BLaER1 (cell line): Measurements from ENCODE around the gene TRPV6.

Experiments used
- H3K27ac ChIP-seq: shearing (Covaris generic); formaldehyde crosslinking; 2 replicates; pipeline ENCODE4 v1.8.1; 2022
- H3K27me3 ChIP-seq: shearing (Covaris generic); formaldehyde crosslinking; 2 replicates; pipeline ENCODE4 v1.8.1; 2022
- H3K36me3 ChIP-seq: shearing (Covaris generic); formaldehyde crosslinking; 2 replicates; pipeline ENCODE4 v1.8.1; 2022
- H3K4me1 ChIP-seq: shearing (Covaris generic); formaldehyde crosslinking; 2 replicates; pipeline ENCODE4 v1.8.1; 2022
- H3K4me2 ChIP-seq: shearing (Covaris generic); formaldehyde crosslinking; 2 replicates; pipeline ENCODE4 v1.8.1; 2022
- H3K4me3 ChIP-seq: shearing (Covaris generic); formaldehyde crosslinking; 2 replicates; pipeline ENCODE4 v1.8.1; 2022
- H3K9ac ChIP-seq: shearing (Covaris generic); formaldehyde crosslinking; 2 replicates; pipeline ENCODE4 v1.8.1; 2022
- H3K9me3 ChIP-seq: shearing (Covaris generic); formaldehyde crosslinking; 2 replicates; pipeline ENCODE4 v1.8.1; 2022
- H4K20me1 ChIP-seq: shearing (Covaris generic); formaldehyde crosslinking; 2 replicates; pipeline ENCODE4 v1.8.1; 2022
- Cebpa-rat ChIP-seq: shearing (Covaris generic); IDR thresholded peaks from 2 replicates; pipeline ENCODE4 v1.8.1; 2022

The TRPV6 gene

DNA sequence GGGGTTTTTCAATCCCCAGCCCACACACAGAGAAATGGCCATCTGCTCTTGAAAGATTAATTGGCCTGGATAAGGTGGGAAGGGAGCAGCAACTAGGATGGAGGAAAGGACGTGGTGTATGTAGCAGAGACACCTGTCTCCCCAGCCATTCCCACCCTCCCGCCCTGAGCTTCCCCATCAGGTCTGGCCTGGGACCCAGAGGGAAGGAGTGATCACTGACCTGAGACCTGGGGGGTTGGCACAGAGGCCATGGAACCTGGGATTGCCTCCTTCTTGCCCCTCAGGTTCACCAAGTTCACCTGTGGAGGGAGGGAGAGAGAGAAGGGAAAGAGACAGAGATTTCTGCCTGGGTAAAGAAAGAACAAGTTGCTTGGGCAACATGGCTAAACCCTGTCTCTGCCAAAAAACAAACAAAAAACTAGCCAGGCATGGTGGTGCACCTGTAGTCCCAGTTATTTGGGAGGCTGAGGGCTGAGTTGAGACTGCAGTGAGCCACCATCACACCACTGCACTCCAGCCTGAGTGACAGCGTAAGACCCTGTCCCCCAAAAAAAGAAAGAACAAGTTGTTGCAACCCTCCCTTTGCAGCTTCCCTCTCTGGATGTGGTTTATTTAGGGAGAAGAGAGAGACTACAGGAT is 11.3 kb upstream of the TRPV6 start:
- Histone ChIP-seq H3K4me3 (no peak overlapping the region), H3K27me3 (no peaks in the 10 kb centered on the region), H4K20me1 (no peaks in the 10 kb centered on the region), H3K9me3 (no peaks in the 10 kb centered on the region), H3K4me2 (no peak overlapping the region), H3K9ac (no peak overlapping the region), H3K4me1 (no peaks in the 10 kb centered on the region), H3K27ac (no peak overlapping the region), H3K36me3 (no peaks in the 10 kb centered on the region)
- no peak for TF ChIP-seq Cebpa-rat

GRCh38 chr7:142896151-142896550 is 10.6 kb upstream of the TRPV6 start:
- no peak overlapping the region for H3K27ac ChIP-seq
- TF ChIP-seq Cebpa-rat = no peak
- H3K4me3 ChIP-seq = no peak overlapping the region
- no peak overlapping the region for H3K4me2 ChIP-seq
- no peak overlapping the region for H3K9ac ChIP-seq
- no peaks in the 10 kb centered on the region for H3K36me3 ChIP-seq
- H3K4me1 ChIP-seq = no peaks in the 10 kb centered on the region
- no peaks in the 10 kb centered on the region for H4K20me1 ChIP-seq
- no peaks in the 10 kb centered on the region for H3K9me3 ChIP-seq
- no peaks in the 10 kb centered on the region for H3K27me3 ChIP-seq

- H3K9ac ChIP-seq = no peak overlapping the region
- no peaks in the 10 kb centered on the region for H3K27me3 ChIP-seq
- no peaks in the 10 kb centered on the region for H3K4me1 ChIP-seq
- no peak overlapping the region for H3K27ac ChIP-seq
- H4K20me1 ChIP-seq = no peaks in the 10 kb centered on the region
- no peaks in the 10 kb centered on the region for H3K36me3 ChIP-seq
- no peak overlapping the region for H3K4me2 ChIP-seq
- H3K9me3 ChIP-seq = no peaks in the 10 kb centered on the region
- H3K4me3 ChIP-seq = no peak overlapping the region
- no peak for TF ChIP-seq Cebpa-rat
These were observed 9.5 kb upstream of the TRPV6 start for GRCh38 chr7:142894985-142895593.

- H3K27ac ChIP-seq = no peak overlapping the region
- H4K20me1 ChIP-seq = no peaks in the 10 kb centered on the region
- no peak overlapping the region for H3K9ac ChIP-seq
- no peak for TF ChIP-seq Cebpa-rat
- H3K9me3 ChIP-seq = no peaks in the 10 kb centered on the region
- H3K4me3 ChIP-seq = no peak overlapping the region
- no peaks in the 10 kb centered on the region for H3K4me1 ChIP-seq
- no peaks in the 10 kb centered on the region for H3K36me3 ChIP-seq
- H3K4me2 ChIP-seq = no peak overlapping the region
- no peaks in the 10 kb centered on the region for H3K27me3 ChIP-seq
These were observed 8.8 kb upstream of the TRPV6 start for GRCh38 chr7:142894112-142894984.

GRCh38 chr7:142892951-142893350 is 7.4 kb upstream of the TRPV6 start:
- Histone ChIP-seq H4K20me1 (no peaks in the 10 kb centered on the region), H3K9me3 (no peaks in the 10 kb centered on the region), H3K36me3 (no peaks in the 10 kb centered on the region), H3K4me3 (no peak overlapping the region), H3K9ac (no peak overlapping the region), H3K27me3 (no peaks in the 10 kb centered on the region), H3K4me2 (no peak overlapping the region), H3K27ac (no peak overlapping the region), H3K4me1 (no peaks in the 10 kb centered on the region)
- no peak for TF ChIP-seq Cebpa-rat

DNA sequence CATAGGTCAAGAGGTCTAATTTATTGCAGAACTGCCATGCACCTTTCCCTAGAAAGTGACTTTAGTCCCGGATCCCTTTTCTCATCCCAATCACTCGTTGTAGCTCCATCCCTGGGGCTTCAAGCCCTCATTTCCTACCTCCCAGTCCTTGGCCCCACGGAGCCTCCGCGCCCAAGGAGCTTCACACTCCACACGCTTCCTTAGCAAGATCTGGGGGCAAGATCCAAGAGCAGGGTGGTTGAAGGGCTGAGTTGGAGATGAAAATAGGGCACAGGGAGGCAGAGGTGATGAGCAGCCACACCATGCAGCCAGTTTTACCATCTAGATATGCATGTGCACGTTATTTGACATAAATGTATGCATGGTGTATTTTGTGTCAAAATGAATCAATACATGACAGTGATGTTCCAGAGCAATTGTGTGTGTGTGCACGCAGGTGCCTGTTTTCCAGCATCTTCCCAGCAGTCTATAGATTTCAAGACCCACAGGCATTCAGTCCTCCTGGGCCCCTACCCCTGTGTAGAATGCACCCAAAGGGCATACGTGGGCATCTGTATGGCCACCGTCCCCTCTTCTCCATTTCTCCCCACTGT is 6.0 kb upstream of the TRPV6 start:
- Histone ChIP-seq H3K36me3 (no peaks in the 10 kb centered on the region), H3K9ac (no peak overlapping the region), H3K4me1 (no peaks in the 10 kb centered on the region), H3K27ac (no peak overlapping the region), H3K27me3 (no peaks in the 10 kb centered on the region), H3K9me3 (no peaks in the 10 kb centered on the region), H4K20me1 (no peaks in the 10 kb centered on the region), H3K4me3 (no peak overlapping the region), H3K4me2 (no peak overlapping the region)
- no peak for TF ChIP-seq Cebpa-rat

GRCh38 chr7:142890874-142891485 is 5.4 kb upstream of the TRPV6 start:
- Histone ChIP-seq H3K9me3 (no peaks in the 10 kb centered on the region), H3K27ac (no peak overlapping the region), H3K4me1 (no peaks in the 10 kb centered on the region), H3K9ac (no peak overlapping the region), H3K27me3 (no peaks in the 10 kb centered on the region), H3K4me2 (no peak overlapping the region), H3K36me3 (no peaks in the 10 kb centered on the region), H3K4me3 (no peak overlapping the region), H4K20me1 (no peaks in the 10 kb centered on the region)
- no peak for TF ChIP-seq Cebpa-rat

GRCh38 chr7:142889816-142890215 is 4.3 kb upstream of the TRPV6 start:
- TF ChIP-seq Cebpa-rat = no peak

DNA sequence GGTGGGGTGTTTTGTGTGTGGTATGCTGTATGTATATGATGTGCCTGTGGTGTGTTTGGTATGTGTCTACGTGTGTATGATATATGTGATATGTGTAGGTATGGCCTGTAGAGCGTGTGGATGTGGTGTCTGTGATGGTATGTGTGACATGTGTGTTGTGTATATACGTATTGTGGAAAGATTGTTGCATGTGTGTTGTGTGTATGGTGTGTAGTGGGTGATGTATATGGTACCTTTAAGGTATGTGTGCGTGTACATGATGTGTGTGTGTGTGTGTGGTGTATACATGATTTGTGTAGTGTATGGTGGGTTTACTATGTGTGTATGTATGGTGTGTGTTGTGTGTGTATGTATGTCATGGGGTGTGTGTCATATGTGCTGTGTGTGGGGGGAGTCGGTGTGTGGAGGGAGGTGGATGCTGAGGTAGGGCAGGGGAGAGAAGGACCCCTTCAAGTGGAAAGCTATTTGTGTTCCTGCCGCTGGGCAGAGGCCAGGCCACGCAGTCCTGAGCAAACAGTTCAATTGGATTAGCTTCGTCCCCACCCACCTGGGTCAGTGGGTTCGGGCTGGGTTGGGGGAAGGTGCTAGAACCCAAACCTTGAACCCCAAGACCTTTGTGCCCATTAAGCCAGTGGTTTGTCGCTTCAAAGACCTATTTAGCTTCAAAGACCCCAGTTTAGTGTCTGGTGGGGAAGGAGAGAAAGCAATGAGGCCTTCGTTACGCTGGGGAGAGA is 1.9 kb upstream of the TRPV6 start:
- H3K4me2 ChIP-seq = no peak overlapping the region
- no peaks in the 10 kb centered on the region for H3K4me1 ChIP-seq
- no peaks in the 10 kb centered on the region for H3K27me3 ChIP-seq
- no peak overlapping the region for H3K9ac ChIP-seq
- TF ChIP-seq Cebpa-rat = no peak
- H3K4me3 ChIP-seq = no peak overlapping the region
- H4K20me1 ChIP-seq = no peaks in the 10 kb centered on the region
- H3K36me3 ChIP-seq = no peaks in the 10 kb centered on the region
- no peak overlapping the region for H3K27ac ChIP-seq
- no peaks in the 10 kb centered on the region for H3K9me3 ChIP-seq

More at GRCh38 chr7:142889816-142890215, 4.3 kb upstream of the TRPV6 start:
- no peaks in the 10 kb centered on the region for H4K20me1 ChIP-seq
- H3K4me1 ChIP-seq = no peaks in the 10 kb centered on the region
- no peaks in the 10 kb centered on the region for H3K36me3 ChIP-seq
- H3K4me2 ChIP-seq = no peak overlapping the region
- H3K9me3 ChIP-seq = no peaks in the 10 kb centered on the region
- no peaks in the 10 kb centered on the region for H3K27me3 ChIP-seq
- H3K9ac ChIP-seq = no peak overlapping the region
- H3K4me3 ChIP-seq = no peak overlapping the region
- no peak overlapping the region for H3K27ac ChIP-seq
